ENCODE results near the gene MYO5A. TPM values are rescaled to one million over a fixed set of nuclear protein-coding genes. Genes with fewer than 3 reads are reported as not detected.

The MYO5A gene
- total and polyA plus RNA-seq, 4 donors: 5.7 to 42.1 (median 22.0) TPM

- Histone ChIP-seq H3K9me3 (ENCODE audit: control insufficient read depth, low read length) (no peaks in the 10 kb centered on the region), H3K36me3 (ENCODE audit: control insufficient read depth in 1 of 2, insufficient read depth in 2 of 2, low read length in 1 of 2) (peaks cover 0 to 4% of the 10 kb centered on the region in 2 donors), H3K4me3 (ENCODE audit: low read length in 2 of 2) (no peak overlapping the region), H3K27me3 (ENCODE audit: control insufficient read depth in 1 of 2, insufficient read depth in 2 of 2, low read length in 1 of 2) (no peaks in the 10 kb centered on the region), H3K27ac (ENCODE audit: low read depth in 1 of 2, low read length in 2 of 2) (no peak overlapping the region), H3K4me1 (ENCODE audit: control insufficient read depth in 1 of 2, insufficient read depth in 2 of 2, low read length in 2 of 2) (no peaks in the 10 kb centered on the region)
- 91 to 100% methylated on average over 1 of the region's 1 CpG for WGBS, 2 donors
- intact Hi-C loops (cut with DNase I): no loop called here
- no peak for ATAC-seq (ENCODE audit: low FRiP score)
- DNase-seq: no peak
These were observed 184.1 kb downstream of the MYO5A start for GRCh38 chr15:52344592-52344991.

- Histone ChIP-seq H3K27me3 (ENCODE audit: control insufficient read depth in 1 of 2, insufficient read depth in 2 of 2, low read length in 1 of 2) (no peaks in the 10 kb centered on the region), H3K4me1 (ENCODE audit: control insufficient read depth in 1 of 2, insufficient read depth in 2 of 2, low read length in 2 of 2) (no peaks in the 10 kb centered on the region), H3K9me3 (ENCODE audit: control insufficient read depth, low read length) (no peaks in the 10 kb centered on the region), H3K4me3 (ENCODE audit: low read length in 2 of 2) (no peak overlapping the region), H3K36me3 (ENCODE audit: control insufficient read depth in 1 of 2, insufficient read depth in 2 of 2, low read length in 1 of 2) (no peaks in the 10 kb centered on the region), H3K27ac (ENCODE audit: low read depth in 1 of 2, low read length in 2 of 2) (no peak overlapping the region)
- DNase-seq (no peak), ATAC-seq (ENCODE audit: low FRiP score) (no peak)
- 64 to 66% methylated on average over 3 of the region's 3 CpGs for WGBS, 2 donors
- intact Hi-C loops (cut with DNase I): no loop called here
These were observed 184.8 kb downstream of the MYO5A start for GRCh38 chr15:52343831-52344230.

GRCh38 chr15:52340093-52340492 lies 188.6 kb downstream of the MYO5A start:
- 90 to 93% methylated on average over 16 of the region's 16 CpGs for WGBS, 2 donors
- Histone ChIP-seq H3K4me3 (ENCODE audit: low read length in 2 of 2) (no peak overlapping the region), H3K36me3 (ENCODE audit: control insufficient read depth in 1 of 2, insufficient read depth in 2 of 2, low read length in 1 of 2) (no peaks in the 10 kb centered on the region), H3K27ac (ENCODE audit: low read depth in 1 of 2, low read length in 2 of 2) (no peak overlapping the region), H3K27me3 (ENCODE audit: control insufficient read depth in 1 of 2, insufficient read depth in 2 of 2, low read length in 1 of 2) (no peaks in the 10 kb centered on the region), H3K4me1 (ENCODE audit: control insufficient read depth in 1 of 2, insufficient read depth in 2 of 2, low read length in 2 of 2) (no peaks in the 10 kb centered on the region), H3K9me3 (ENCODE audit: control insufficient read depth, low read length) (no peaks in the 10 kb centered on the region)
- DNase-seq (no peak), ATAC-seq (ENCODE audit: low FRiP score) (no peak)
- intact Hi-C loops (cut with DNase I): no loop called here

- Histone ChIP-seq H3K9me3 (ENCODE audit: control insufficient read depth, low read length) (no peaks in the 10 kb centered on the region), H3K27me3 (ENCODE audit: control insufficient read depth in 1 of 2, insufficient read depth in 2 of 2, low read length in 1 of 2) (no peaks in the 10 kb centered on the region), H3K27ac (ENCODE audit: low read depth in 1 of 2, low read length in 2 of 2) (no peak overlapping the region), H3K4me3 (ENCODE audit: low read length in 2 of 2) (no peak overlapping the region), H3K4me1 (ENCODE audit: control insufficient read depth in 1 of 2, insufficient read depth in 2 of 2, low read length in 2 of 2) (no peaks in the 10 kb centered on the region), H3K36me3 (ENCODE audit: control insufficient read depth in 1 of 2, insufficient read depth in 2 of 2, low read length in 1 of 2) (peaks cover 0 to 3% of the 10 kb centered on the region in 2 donors)
- DNase-seq (no peak), ATAC-seq (ENCODE audit: low FRiP score) (no peak)
- WGBS, 2 donors: 94 to 97% methylated on average over 1 of the region's 1 CpG
- intact Hi-C loops (cut with DNase I): no loop called here
These were observed 189.8 kb downstream of the MYO5A start for GRCh38 chr15:52338891-52339290.

GRCh38 chr15:52338058-52338457 lies 190.6 kb downstream of the MYO5A start:
- 94 to 97% methylated on average over 3 of the region's 3 CpGs for WGBS, 2 donors
- H3K27ac ChIP-seq (ENCODE audit: low read depth in 1 of 2, low read length in 2 of 2): no peak overlapping the region
- H3K4me1 ChIP-seq (ENCODE audit: control insufficient read depth in 1 of 2, insufficient read depth in 2 of 2, low read length in 2 of 2): no peaks in the 10 kb centered on the region
- peaks cover 0 to 3% of the 10 kb centered on the region in 2 donors for H3K36me3 ChIP-seq (ENCODE audit: control insufficient read depth in 1 of 2, insufficient read depth in 2 of 2, low read length in 1 of 2)
- no peaks in the 10 kb centered on the region for H3K9me3 ChIP-seq (ENCODE audit: control insufficient read depth, low read length)
- H3K27me3 ChIP-seq (ENCODE audit: control insufficient read depth in 1 of 2, insufficient read depth in 2 of 2, low read length in 1 of 2): no peaks in the 10 kb centered on the region
- H3K4me3 ChIP-seq (ENCODE audit: low read length in 2 of 2): no peak overlapping the region
- DNase-seq: no peak
- intact Hi-C loops (cut with DNase I): no loop called here
- no peak for ATAC-seq (ENCODE audit: low FRiP score)

- H3K27ac ChIP-seq (ENCODE audit: low read depth in 1 of 2, low read length in 2 of 2): no peak overlapping the region
- no peaks in the 10 kb centered on the region for H3K9me3 ChIP-seq (ENCODE audit: control insufficient read depth, low read length)
- no peak overlapping the region for H3K4me3 ChIP-seq (ENCODE audit: low read length in 2 of 2)
- no peaks in the 10 kb centered on the region for H3K4me1 ChIP-seq (ENCODE audit: control insufficient read depth in 1 of 2, insufficient read depth in 2 of 2, low read length in 2 of 2)
- intact Hi-C loops (cut with DNase I): no loop called here
- H3K36me3 ChIP-seq (ENCODE audit: control insufficient read depth in 1 of 2, insufficient read depth in 2 of 2, low read length in 1 of 2): peaks cover 0 to 3% of the 10 kb centered on the region in 2 donors
- DNase-seq (no peak), ATAC-seq (ENCODE audit: low FRiP score) (no peak)
- H3K27me3 ChIP-seq (ENCODE audit: control insufficient read depth in 1 of 2, insufficient read depth in 2 of 2, low read length in 1 of 2): no peaks in the 10 kb centered on the region
- WGBS, 2 donors: 90 to 91% methylated on average over 5 of the region's 5 CpGs
These were observed 191.4 kb downstream of the MYO5A start for GRCh38 chr15:52337198-52337853.

- H3K36me3 ChIP-seq (ENCODE audit: control insufficient read depth in 1 of 2, insufficient read depth in 2 of 2, low read length in 1 of 2): peaks cover 0 to 3% of the 10 kb centered on the region in 2 donors
- DNase-seq: no peak
- H3K27ac ChIP-seq (ENCODE audit: low read depth in 1 of 2, low read length in 2 of 2): no peak overlapping the region
- H3K9me3 ChIP-seq (ENCODE audit: control insufficient read depth, low read length): no peaks in the 10 kb centered on the region
- intact Hi-C loops (cut with DNase I): no loop called here
- H3K4me1 ChIP-seq (ENCODE audit: control insufficient read depth in 1 of 2, insufficient read depth in 2 of 2, low read length in 2 of 2): no peaks in the 10 kb centered on the region
- H3K4me3 ChIP-seq (ENCODE audit: low read length in 2 of 2): no peak overlapping the region
- ATAC-seq (ENCODE audit: low FRiP score): no peak
- no peaks in the 10 kb centered on the region for H3K27me3 ChIP-seq (ENCODE audit: control insufficient read depth in 1 of 2, insufficient read depth in 2 of 2, low read length in 1 of 2)
- 71 to 72% methylated on average over 4 of the region's 4 CpGs for WGBS, 2 donors
These were observed 192.2 kb downstream of the MYO5A start for GRCh38 chr15:52336529-52336928.

GRCh38 chr15:52334491-52335160 lies 194.1 kb downstream of the MYO5A start:
- H3K4me3 ChIP-seq (ENCODE audit: low read length in 2 of 2): no peak overlapping the region
- intact Hi-C loops (cut with DNase I): loop anchor here in 1 of 2 donors (5.0 kb wide), 1 partner anchor 403 kb away; no protein-coding TSS in a partner anchor
- H3K4me1 ChIP-seq (ENCODE audit: control insufficient read depth in 1 of 2, insufficient read depth in 2 of 2, low read length in 2 of 2): no peaks in the 10 kb centered on the region
- DNase-seq (no peak), ATAC-seq (ENCODE audit: low FRiP score) (no peak)
- H3K27me3 ChIP-seq (ENCODE audit: control insufficient read depth in 1 of 2, insufficient read depth in 2 of 2, low read length in 1 of 2): no peaks in the 10 kb centered on the region
- H3K36me3 ChIP-seq (ENCODE audit: control insufficient read depth in 1 of 2, insufficient read depth in 2 of 2, low read length in 1 of 2): peaks cover 0 to 3% of the 10 kb centered on the region in 2 donors
- H3K9me3 ChIP-seq (ENCODE audit: control insufficient read depth, low read length): no peaks in the 10 kb centered on the region
- WGBS, 2 donors: 76 to 77% methylated on average over 3 of the region's 3 CpGs
- H3K27ac ChIP-seq (ENCODE audit: low read depth in 1 of 2, low read length in 2 of 2): no peak overlapping the region
